CD4-positive, alpha-beta T cell (primary cell): Measurements from ENCODE around the gene DAPK1. TPM values are rescaled to one million over a fixed set of nuclear protein-coding genes. Genes with fewer than 3 reads are reported as not detected.

ENCODE experiments used
- ATAC-seq: fragments of 200-7000 bp; cut with Tn5 transposase; one replicate; pipeline ENCODE4 v1.10.0; 2022; ENCODE audit warnings: mild to moderate bottlenecking; ENCODE audit not compliant: poor library complexity
- CTCF ChIA-PET: fragments of 350-600 bp; sonication (Branson Sonifier 250); formaldehyde crosslinking; loops from one replicate; lab custom pipeline; 2021; ENCODE audit warnings: antibody characterized with exemption, inconsistent platforms; lab: Charles Lee
- POLR2A ChIA-PET: fragments of 350-600 bp; sonication (Branson Sonifier 250); formaldehyde crosslinking; loops from one replicate; lab custom pipeline; 2021; ENCODE audit warnings: antibody characterized with exemption, inconsistent platforms; lab: Charles Lee
- DNase-seq, 14 experiments: peaks; one replicate each; pipeline ENCODE4 v3.0.0-alpha.2; 2013 to 2020; ENCODE audit warnings: mixed read lengths in 2 of 14
- H3K27ac ChIP-seq, 2 donors: one replicate each; pipeline versions ENCODE4 v1.5.1 to v1.7.0; 2013; ENCODE audit warnings: low read length in 2 of 2, low read depth in 1 of 2, mild to moderate bottlenecking in 1 of 2
- H3K27me3 ChIP-seq, 2 experiments: 1 replicate in 1 of 2; 2 replicates in 1 of 2; pipeline versions ENCODE4 v1.6.1 to v1.7.0; 2013; ENCODE audit warnings: low read length in 2 of 2, control low read depth in 1 of 2, mild to moderate bottlenecking in 1 of 2, moderate library complexity in 1 of 2; ENCODE audit not compliant: insufficient read depth in 2 of 2, control insufficient read depth in 1 of 2
- H3K36me3 ChIP-seq: one replicate; pipeline ENCODE4 v1.6.1; 2013; ENCODE audit warnings: low read length, control low read depth; ENCODE audit not compliant: insufficient read depth
- H3K4me1 ChIP-seq: one replicate; pipeline ENCODE4 v1.6.1; 2013; ENCODE audit warnings: low read length, control low read depth; ENCODE audit not compliant: insufficient read depth
- H3K4me3 ChIP-seq: one replicate; pipeline ENCODE4 v1.5.1; 2013; ENCODE audit warnings: mild to moderate bottlenecking, low read length, moderate library complexity
- H3K9me3 ChIP-seq, 2 experiments: 1 replicate in 1 of 2; 2 replicates in 1 of 2; pipeline versions ENCODE4 v1.6.1 to v1.7.0; 2013; ENCODE audit warnings: low read length in 2 of 2, mild to moderate bottlenecking in 2 of 2, control low read depth in 1 of 2, moderate library complexity in 1 of 2; ENCODE audit not compliant: control insufficient read depth in 1 of 2, insufficient read depth in 1 of 2
- H3K27ac Mint-ChIP-seq: one replicate; pipeline ENCODE4 v1.8.0; 2020; ENCODE audit warnings: mixed read lengths
- H3K27me3 Mint-ChIP-seq: one replicate; pipeline ENCODE4 v1.8.0; 2021; ENCODE audit warnings: mixed read lengths
- H3K36me3 Mint-ChIP-seq: one replicate; pipeline ENCODE4 v1.8.0; 2021; ENCODE audit warnings: low read depth, mixed read lengths
- H3K4me1 Mint-ChIP-seq: one replicate; pipeline ENCODE4 v1.8.0; 2021; ENCODE audit warnings: low read depth, mixed read lengths
- H3K4me3 Mint-ChIP-seq: one replicate; pipeline ENCODE4 v1.8.0; 2020; ENCODE audit warnings: mild to moderate bottlenecking, mixed read lengths
- H3K9me3 Mint-ChIP-seq: one replicate; pipeline ENCODE4 v1.8.0; 2020; ENCODE audit warnings: mixed read lengths
- CTCF ChIP-seq: fragments of 200-600 bp; IDR thresholded peaks from one replicate; pipeline ENCODE4 v1.8.0; 2022; ENCODE audit warnings: antibody characterized with exemption, mild to moderate bottlenecking
- intact Hi-C, 2 experiments: fragments of 100-400 bp; cut with DNase I in 1 of 2; cut with micrococcal nuclease in 1 of 2; formaldehyde crosslinking; loops; one replicate each; pipeline versions ENCODE4 v1.15.1 to v1.9.0; 2023 to 2025; cut with DNase I, micrococcal nuclease
- total RNA-seq, 174 experiments: library from RNA in 2 of 174; stranded (reverse) in 2 of 174; gene quantifications; one replicate each; pipeline ENCODE4 v1.2.3 and lab custom pipeline; 2021 to 2026

DAPK1 gene
- total RNA-seq, 2 experiments from 2014 or later: 2.7 TPM

- H3K4me3 ChIP-seq: no peak overlapping the region
- H3K36me3 ChIP-seq: no peaks in the 10 kb centered on the region
- DNase-seq: peak in 3 of 14 experiments; percentile 23 to 73 (median 67)
- ATAC-seq: no peak
- intact Hi-C loops: no loop called here
- Mint-ChIP-seq H3K9me3 (no peaks in the 10 kb centered on the region), H3K4me3 (no peak overlapping the region), H3K36me3 (no peaks in the 10 kb centered on the region), H3K27ac (no peak overlapping the region), H3K27me3 (no peaks in the 10 kb centered on the region), H3K4me1 (peaks cover 8% of the 10 kb centered on the region)
- H3K4me1 ChIP-seq: no peaks in the 10 kb centered on the region
- H3K27me3 ChIP-seq: no peaks in the 10 kb centered on the region
- TF ChIP-seq CTCF: no peak
- ChIA-PET POLR2A (no interaction called here), CTCF (no interaction called here)
- no peak overlapping the region for H3K27ac ChIP-seq
- peaks cover 0 to 4% of the 10 kb centered on the region in 2 experiments for H3K9me3 ChIP-seq
Measured at GRCh38 chr9:87479801-87480201, 17.9 kb upstream of the DAPK1 start.

GRCh38 chr9:87481890-87482855 lies 15.5 kb upstream of the DAPK1 start:
- intact Hi-C loops: no loop called here
- ChIA-PET POLR2A (no interaction called here), CTCF (no interaction called here)
- TF ChIP-seq CTCF: no peak
- no peaks in the 10 kb centered on the region for H3K4me1 ChIP-seq
- H3K27ac Mint-ChIP-seq: no peak overlapping the region
- H3K27me3 ChIP-seq: no peaks in the 10 kb centered on the region
- H3K36me3 Mint-ChIP-seq: no peaks in the 10 kb centered on the region
- no peak overlapping the region for H3K4me3 Mint-ChIP-seq
- ATAC-seq (no peak), DNase-seq (no peak)
- H3K4me1 Mint-ChIP-seq: peaks cover 8% of the 10 kb centered on the region
- H3K36me3 ChIP-seq: no peaks in the 10 kb centered on the region
- H3K9me3 ChIP-seq: peaks cover 0 to 4% of the 10 kb centered on the region in 2 experiments
- H3K27ac ChIP-seq: no peak overlapping the region
- no peaks in the 10 kb centered on the region for H3K27me3 Mint-ChIP-seq
- no peaks in the 10 kb centered on the region for H3K9me3 Mint-ChIP-seq
- H3K4me3 ChIP-seq: no peak overlapping the region

GRCh38 chr9:87490225-87490624 lies 7.4 kb upstream of the DAPK1 start:
- no peak overlapping the region for H3K27ac Mint-ChIP-seq
- no peak overlapping the region for H3K4me3 ChIP-seq
- H3K4me3 Mint-ChIP-seq: no peak overlapping the region
- no peaks in the 10 kb centered on the region for H3K4me1 ChIP-seq
- no peak for DNase-seq
- H3K36me3 Mint-ChIP-seq: no peaks in the 10 kb centered on the region
- ChIA-PET CTCF (no interaction called here), POLR2A (no interaction called here)
- no peak for ATAC-seq
- H3K36me3 ChIP-seq: no peaks in the 10 kb centered on the region
- intact Hi-C loops: no loop called here
- H3K27ac ChIP-seq: no peak overlapping the region
- H3K9me3 Mint-ChIP-seq: no peaks in the 10 kb centered on the region
- H3K27me3 ChIP-seq: peaks cover 2 to 8% of the 10 kb centered on the region in 2 experiments
- no peaks in the 10 kb centered on the region for H3K9me3 ChIP-seq
- TF ChIP-seq CTCF: no peak
- no peaks in the 10 kb centered on the region for H3K4me1 Mint-ChIP-seq
- peaks cover 35% of the 10 kb centered on the region for H3K27me3 Mint-ChIP-seq
